Erythroblast (primary cell): ENCODE data around the gene RALGPS1.

ENCODE experiments used
- GATA1 ChIP-seq: IDR thresholded peaks from 2 replicates; pipeline ENCODE4 v1.6.1; 2011; ENCODE audit warnings: low read depth, mild to moderate bottlenecking, control low read depth, low read length, moderate library complexity
- POLR2A ChIP-seq: IDR thresholded peaks from 2 replicates; pipeline ENCODE4 v1.6.1; 2011; ENCODE audit warnings: mild to moderate bottlenecking, low read length

DNA sequence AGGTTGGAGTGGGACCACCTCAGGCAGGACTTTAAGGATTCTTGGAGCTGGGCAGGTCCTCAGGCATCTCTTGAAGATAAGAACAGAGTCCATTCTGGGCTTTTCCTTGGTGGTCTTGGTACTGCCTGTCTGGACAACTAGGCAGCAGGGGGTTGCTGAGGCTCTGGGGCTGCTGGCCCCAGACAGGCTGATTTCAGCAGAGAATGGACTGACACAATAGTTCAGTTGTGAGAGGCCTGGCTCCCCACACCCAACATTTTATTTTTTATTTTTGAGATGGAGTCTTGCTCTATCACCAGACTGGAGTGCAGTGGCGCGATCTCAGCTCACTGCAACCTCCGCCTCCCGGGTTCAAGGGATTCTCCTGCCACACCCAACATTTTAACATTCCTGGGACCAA, 203.2 kb downstream of the RALGPS1 start:
- TF ChIP-seq POLR2A = no peak
- no peak for TF ChIP-seq GATA1
